D721Med (cell line): ENCODE results near the gene SCG2.

Source experiments
- DNase-seq: peaks from one replicate; pipeline ENCODE4 v3.0.0; 2011; ENCODE audit warnings: low spot score; ENCODE audit not compliant: insufficient read length
- FAIRE-seq: peaks from 2 replicates; lab custom pipeline; 2011; peaks lifted over from hg19 to GRCh38; lab: Jason Lieb, UNC
- TF ChIP-seq, protein P1 (sequence below): IDR thresholded peaks from 2 replicates; pipeline ENCODE4 v1.5.1; 2012; ENCODE audit warnings: mild to moderate bottlenecking, control low read depth; ENCODE audit not compliant: insufficient read depth; ENCODE audit errors: missing control alignments

The SCG2 gene

DNA sequence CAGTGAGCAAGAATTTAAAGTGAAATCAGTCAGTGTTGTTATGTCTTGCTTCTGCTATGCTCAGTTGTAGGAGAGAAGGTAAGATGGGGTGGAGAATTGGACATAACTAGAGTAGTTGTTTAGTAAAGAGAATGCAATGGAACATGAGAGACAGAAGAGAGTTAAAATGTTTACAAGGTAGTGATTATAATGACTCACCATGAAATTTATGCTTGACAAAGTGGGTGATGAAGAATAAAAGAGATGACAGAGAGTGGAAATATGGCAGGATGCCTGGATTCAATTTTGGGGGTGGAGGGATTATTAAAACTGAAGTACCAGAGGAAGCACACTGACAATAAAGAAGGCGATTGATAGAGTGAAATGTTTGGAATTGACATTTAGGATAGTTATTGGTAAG, 10.6 kb downstream of the SCG2 start:
- DNase-seq = no peak
- no peak for FAIRE-seq

DNA sequence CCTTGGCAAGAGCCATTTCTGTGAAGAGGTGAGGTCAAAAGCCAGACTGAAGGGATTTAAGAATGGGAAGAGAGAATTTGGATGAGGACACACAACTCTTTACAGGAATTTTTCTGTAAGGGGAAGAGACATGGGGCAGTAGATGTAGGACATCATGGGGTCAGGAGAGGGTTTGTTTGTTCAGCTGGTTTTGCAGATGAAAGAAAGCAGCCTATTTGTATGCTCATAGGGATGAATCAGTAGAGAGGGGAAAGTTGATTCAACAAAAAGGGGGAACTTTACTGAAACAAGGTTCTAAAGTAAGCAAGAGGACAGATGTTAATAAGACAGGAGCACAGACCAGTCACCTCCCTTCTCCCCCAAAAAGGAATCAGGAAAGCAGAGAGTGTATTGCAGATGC, 11.2 kb downstream of the SCG2 start:
- DNase-seq (no peak), FAIRE-seq (no peak)
- TF ChIP-seq, protein P1, sequence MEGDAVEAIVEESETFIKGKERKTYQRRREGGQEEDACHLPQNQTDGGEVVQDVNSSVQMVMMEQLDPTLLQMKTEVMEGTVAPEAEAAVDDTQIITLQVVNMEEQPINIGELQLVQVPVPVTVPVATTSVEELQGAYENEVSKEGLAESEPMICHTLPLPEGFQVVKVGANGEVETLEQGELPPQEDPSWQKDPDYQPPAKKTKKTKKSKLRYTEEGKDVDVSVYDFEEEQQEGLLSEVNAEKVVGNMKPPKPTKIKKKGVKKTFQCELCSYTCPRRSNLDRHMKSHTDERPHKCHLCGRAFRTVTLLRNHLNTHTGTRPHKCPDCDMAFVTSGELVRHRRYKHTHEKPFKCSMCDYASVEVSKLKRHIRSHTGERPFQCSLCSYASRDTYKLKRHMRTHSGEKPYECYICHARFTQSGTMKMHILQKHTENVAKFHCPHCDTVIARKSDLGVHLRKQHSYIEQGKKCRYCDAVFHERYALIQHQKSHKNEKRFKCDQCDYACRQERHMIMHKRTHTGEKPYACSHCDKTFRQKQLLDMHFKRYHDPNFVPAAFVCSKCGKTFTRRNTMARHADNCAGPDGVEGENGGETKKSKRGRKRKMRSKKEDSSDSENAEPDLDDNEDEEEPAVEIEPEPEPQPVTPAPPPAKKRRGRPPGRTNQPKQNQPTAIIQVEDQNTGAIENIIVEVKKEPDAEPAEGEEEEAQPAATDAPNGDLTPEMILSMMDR = no peak

More for the DNA sequence above, 10.6 kb downstream of the SCG2 start:
- TF ChIP-seq, protein P1 = no peak

DNA sequence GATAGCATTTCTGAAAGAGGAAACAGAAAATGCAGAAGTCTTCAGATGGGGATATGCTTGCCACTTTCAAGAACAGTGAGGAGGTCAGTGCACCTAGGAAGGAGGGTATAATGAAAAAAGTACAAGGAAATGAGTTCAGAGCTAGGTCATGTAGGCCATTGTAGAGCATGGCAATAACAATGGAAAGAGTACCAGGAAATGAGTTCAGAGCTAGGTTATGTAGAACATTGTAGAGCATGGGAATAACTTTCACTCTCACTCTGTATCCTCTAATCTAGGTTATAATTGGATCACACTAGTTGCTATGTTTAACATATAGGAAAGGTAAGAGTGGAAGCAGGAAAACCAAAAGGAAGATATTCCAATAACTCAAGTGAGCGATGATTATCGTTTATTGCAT, 12.3 kb downstream of the SCG2 start:
- FAIRE-seq = no peak
- TF ChIP-seq, protein P1 = no peak
- DNase-seq = no peak

DNA sequence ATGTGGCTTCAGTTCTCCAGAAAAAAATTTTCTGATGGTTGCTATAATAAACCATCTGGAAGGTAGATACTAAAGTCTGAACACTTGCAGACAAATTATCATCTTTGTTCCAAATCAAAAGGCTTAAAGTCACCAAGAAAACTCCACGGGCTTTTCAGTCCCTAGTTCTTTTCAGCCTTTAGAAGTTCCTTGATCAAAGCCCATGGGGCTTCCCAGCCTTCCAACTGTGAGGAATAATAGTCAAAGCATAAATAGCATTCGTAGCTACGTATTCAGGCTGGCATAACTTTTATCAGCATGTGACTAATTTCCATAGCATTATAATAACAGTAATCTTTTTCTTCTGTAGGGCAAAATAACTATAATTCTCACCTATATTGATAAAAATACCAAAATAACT, 13.9 kb downstream of the SCG2 start:
- DNase-seq (no peak), FAIRE-seq (no peak)
- TF ChIP-seq, protein P1 = no peak

DNA sequence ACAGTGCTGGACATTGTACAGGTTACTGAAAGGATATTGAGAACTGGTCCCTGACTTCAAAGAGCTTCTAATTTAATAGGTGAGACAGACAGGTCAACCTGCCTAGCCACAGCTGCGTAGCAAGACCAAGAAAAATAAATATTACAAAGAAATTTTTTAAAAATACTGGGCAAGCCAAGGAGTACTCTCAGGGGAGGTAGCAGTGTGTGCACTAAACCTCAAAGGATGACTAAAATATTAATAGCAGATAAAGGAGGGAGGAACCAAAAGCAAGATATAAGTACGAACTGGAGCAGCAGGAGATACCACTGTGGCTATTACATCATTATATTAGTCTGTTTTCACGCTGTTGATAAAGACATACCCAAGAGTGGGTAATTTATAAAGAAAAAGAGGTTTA, 14.9 kb downstream of the SCG2 start:
- TF ChIP-seq, protein P1 = no peak

DNA sequence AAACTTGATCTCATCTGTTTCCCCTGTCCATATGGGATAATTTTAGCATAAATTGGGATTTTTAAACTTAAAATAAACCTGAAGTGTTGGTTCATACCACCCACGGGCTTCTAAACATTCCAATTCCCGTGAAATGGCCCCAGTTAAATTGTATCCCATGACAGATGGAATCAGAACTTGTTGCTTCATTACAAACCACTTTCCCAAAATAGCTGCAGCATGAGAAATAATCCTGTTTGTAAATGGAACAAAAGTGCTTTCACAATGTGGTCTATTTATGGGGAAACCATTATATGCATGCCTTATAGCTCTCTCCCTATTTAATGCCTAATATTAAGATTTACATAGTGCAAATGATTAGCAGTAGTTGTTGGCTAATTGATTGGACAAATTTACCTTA, 15.9 kb downstream of the SCG2 start:
- DNase-seq (no peak), FAIRE-seq (no peak)
- TF ChIP-seq, protein P1 = no peak

More for the DNA sequence above, 14.9 kb downstream of the SCG2 start:
- FAIRE-seq (no peak), DNase-seq (no peak)

DNA sequence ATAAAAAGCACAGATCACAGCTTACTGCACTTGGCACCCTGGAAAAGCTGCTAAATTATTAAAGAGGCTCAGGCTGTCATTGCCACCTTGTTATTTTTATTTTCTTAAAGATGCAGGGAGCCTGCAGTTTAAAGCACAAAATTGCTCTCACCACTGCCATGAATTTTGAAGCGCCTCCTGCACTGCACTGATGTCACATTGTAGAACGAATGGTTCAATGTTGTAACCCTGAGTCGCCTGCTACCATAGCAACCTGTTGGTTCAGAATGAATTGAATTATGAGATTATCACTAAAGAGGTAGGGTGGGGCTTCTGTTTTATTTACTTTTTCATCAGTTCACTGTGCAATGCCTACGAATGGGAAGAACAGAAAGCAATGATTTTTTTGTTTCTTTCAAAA, 16.5 kb downstream of the SCG2 start:
- FAIRE-seq (no peak), DNase-seq (no peak)
- TF ChIP-seq, protein P1 = no peak
